H1 (cell line): ENCODE measurements around the gene ABL2. TPM values are rescaled to one million over a fixed set of nuclear protein-coding genes. Genes with fewer than 3 reads are reported as not detected.

ENCODE experiments used
- BACH1 ChIP-seq: IDR thresholded peaks from 2 replicates; pipeline ENCODE4 v1.6.1; 2012; ENCODE audit warnings: low read length, improper control_type of control experiment
- CREB1 ChIP-seq: IDR thresholded peaks from 2 replicates; pipeline ENCODE4 v1.6.1; 2012; ENCODE audit warnings: inconsistent platforms
- E2F6 ChIP-seq: IDR thresholded peaks from 2 replicates; pipeline ENCODE4 v1.6.1; 2012; ENCODE audit warnings: inconsistent platforms
- KDM4A ChIP-seq: IDR thresholded peaks from one replicate; pipeline ENCODE4 v1.7.1; 2012; ENCODE audit warnings: low read depth, mild to moderate bottlenecking, moderate library complexity, low read length, inconsistent platforms; ENCODE audit not compliant: severe bottlenecking
- POLR2AphosphoS5 ChIP-seq: IDR thresholded peaks from 2 replicates; pipeline ENCODE4 v1.6.1; 2011; ENCODE audit warnings: low read depth, low read length
- RXRA ChIP-seq: IDR thresholded peaks from 2 replicates; pipeline ENCODE4 v1.6.1; 2011; ENCODE audit warnings: low read depth, mild to moderate bottlenecking, low read length, moderate library complexity; ENCODE audit not compliant: insufficient read depth
- SIRT6 ChIP-seq: IDR thresholded peaks from one replicate; pipeline ENCODE4 v1.7.1; 2012; ENCODE audit warnings: low read length, inconsistent platforms
- YY1 ChIP-seq: IDR thresholded peaks from 2 replicates; pipeline ENCODE4 v1.6.1; 2011; ENCODE audit warnings: low read depth, mild to moderate bottlenecking, low read length
- polyA plus RNA-seq, 7 experiments: library from polyadenylated mRNA; depleted of rRNA in 3 of 7; stranded (reverse) in 5 of 7; unstranded in 2 of 7; fragments of >200 nt in 5 of 7; fragments of 200-250 nt in 2 of 7; gene quantifications; 1 replicate in 5 of 7; 2 replicates in 1 of 7; 4 replicates in 1 of 7; pipeline versions ENCODE4 v1.2.1 to v1.2.3, GENCODE V29; 2011 to 2013; ENCODE audit warnings: missing spikeins in 2 of 7, mixed read lengths in 2 of 7
- total RNA-seq: library from RNA; stranded (reverse); fragmentation: NEBNext Ultra II Directional; extraction: Animal tissue kit (Norgen Biotek cat#: 25700); gene quantifications from 2 replicates; pipeline ENCODE4 v1.2.1, GENCODE V29; 2021

ABL2 gene
- total and polyA plus RNA-seq, 2 of the 8 experiments (the other 6 are each of a cell fraction or from before 2014, with no cell fraction given): 4.5 to 19.1 TPM

- no peak for TF ChIP-seq E2F6
- no peak for TF ChIP-seq BACH1
- no peak for TF ChIP-seq SIRT6
- TF ChIP-seq KDM4A: no peak
- TF ChIP-seq CREB1: no peak
- TF ChIP-seq YY1: no peak
- no peak for TF ChIP-seq POLR2AphosphoS5
- TF ChIP-seq RXRA: no peak
These were observed 137.7 kb downstream of the ABL2 start (continued) for GRCh38 chr1:179091691-179092165.
